K562 (cell line): Measurements from ENCODE around the gene MAZ. TPM values are rescaled to one million over a fixed set of nuclear protein-coding genes. Genes with fewer than 3 reads are reported as not detected.

Source experiments
- ARID3A ChIP-seq: IDR thresholded peaks from 2 replicates; pipeline ENCODE4 v1.6.1; 2012; ENCODE audit warnings: low read depth, low read length, improper control_type of control experiment, borderline replicate concordance
- CCNT2 ChIP-seq: IDR thresholded peaks from 2 replicates; pipeline ENCODE4 v1.6.1; 2011; ENCODE audit warnings: borderline replicate concordance, low read depth, mild to moderate bottlenecking, moderate library complexity, mixed read lengths, low read length; ENCODE audit not compliant: insufficient read length; ENCODE audit errors: extremely low read depth
- CEBPB ChIP-seq: fragments of 450-650 bp; IDR thresholded peaks from 2 replicates; pipeline ENCODE4 v1.6.1; 2016; ENCODE audit warnings: missing genetic modification characterization, missing compliant biosample characterization
- CTBP1 ChIP-seq: fragments of 450-650 bp; IDR thresholded peaks from 2 replicates; pipeline ENCODE4 v1.6.1; 2016; ENCODE audit warnings: borderline replicate concordance
- EZH2 ChIP-seq: IDR thresholded peaks from 2 replicates; pipeline ENCODE4 v1.6.1; 2012; ENCODE audit warnings: low read depth, mild to moderate bottlenecking, inconsistent platforms, low read length, borderline replicate concordance
- FUS ChIP-seq: fragments of 200-400 bp; formaldehyde crosslinking; optimal IDR thresholded peaks from 2 replicates; pipeline ENCODE3; 2017; ENCODE audit warnings: low read depth, low read length
- HDGF ChIP-seq: fragments of 450-650 bp; IDR thresholded peaks from 2 replicates; pipeline ENCODE4 v1.6.1; 2016
- KLF16 ChIP-seq: IDR thresholded peaks from 2 replicates; pipeline ENCODE4 v1.6.1; 2016; ENCODE audit warnings: antibody characterized with exemption
- MXI1 ChIP-seq: IDR thresholded peaks from 2 replicates; pipeline ENCODE4 v1.6.1; 2011; ENCODE audit warnings: low read depth, mild to moderate bottlenecking, improper control_type of control experiment, low read length
- PHB2 ChIP-seq: fragments of 450-650 bp; IDR thresholded peaks from 2 replicates; pipeline ENCODE4 v1.6.1; 2017; ENCODE audit warnings: low read depth
- PPARD ChIP-seq: fragments of 250-450 bp; sonication (Bioruptor Pico); IDR thresholded peaks from 2 replicates; pipeline ENCODE4 v1.8.0; 2022; ENCODE audit warnings: inconsistent platforms, mild to moderate bottlenecking, moderate library complexity
- PTBP1 ChIP-seq: fragments of 200-400 bp; formaldehyde crosslinking; IDR thresholded peaks from 2 replicates; pipeline ENCODE4 v1.6.1; 2017; ENCODE audit warnings: low read depth, low read length
- PYGO2 ChIP-seq: fragments of 450-650 bp; IDR thresholded peaks from 2 replicates; pipeline ENCODE4 v1.6.1; 2016; ENCODE audit warnings: mild to moderate bottlenecking, missing genetic modification characterization, moderate library complexity, missing compliant biosample characterization
- RBM39 ChIP-seq: fragments of 200-400 bp; formaldehyde crosslinking; optimal IDR thresholded peaks from 2 replicates; pipeline ENCODE3; 2018; ENCODE audit warnings: low read depth, low read length
- TCF3 ChIP-seq: sonication (generic); formaldehyde crosslinking; IDR thresholded peaks from 2 replicates; pipeline ENCODE4 v1.4.0; 2020; ENCODE audit warnings: mild to moderate bottlenecking, missing genetic modification reagents
- VEZF1 ChIP-seq: fragments of 200-800 bp; sonication (Bioruptor generic); IDR thresholded peaks from 2 replicates; pipeline ENCODE4 v1.6.1; 2017; ENCODE audit warnings: missing genetic modification characterization, missing compliant biosample characterization
- ZNF184 ChIP-seq: sonication (generic); formaldehyde crosslinking; IDR thresholded peaks from 2 replicates; pipeline ENCODE4 v1.5.0; 2020; ENCODE audit warnings: missing genetic modification reagents
- ZNF408 ChIP-seq: fragments of 250-450 bp; sonication (Bioruptor Pico); IDR thresholded peaks from 2 replicates; pipeline ENCODE4 v1.4.0; 2020; ENCODE audit warnings: low read depth, mild to moderate bottlenecking, moderate library complexity
- ZNF707 ChIP-seq: fragments of 250-450 bp; sonication (Bioruptor Pico); conservative IDR thresholded peaks from 2 replicates; pipeline ENCODE4 v1.8.0; 2022; ENCODE audit warnings: inconsistent platforms, mild to moderate bottlenecking, moderate library complexity
- ZNF785 ChIP-seq: fragments of 250-450 bp; sonication (Bioruptor Pico); IDR thresholded peaks from 2 replicates; pipeline ENCODE4 v1.4.0; 2020; ENCODE audit warnings: mild to moderate bottlenecking
- polyA plus RNA-seq, 8 experiments: library from polyadenylated mRNA; depleted of rRNA in 4 of 8; stranded (reverse) in 5 of 8; unstranded in 3 of 8; fragments of >200 nt; fragmentation: Nextera tagmentation in 2 of 8; fragmentation: Illumina TruSeq in 1 of 8; extraction: Ambion mirVana in 2 of 8; extraction: Trizol in 1 of 8; gene quantifications; 2 replicates each; pipeline versions ENCODE4 v1.2.1 to v1.2.3, GENCODE V29; 2011 to 2014; ENCODE audit warnings: inconsistent platforms in 1 of 8, missing spikeins in 1 of 8
- total RNA-seq, 7 experiments: library from RNA; depleted of rRNA in 6 of 7; stranded (reverse); fragments of >200 nt in 6 of 7; fragmentation: Illumina TruSeq in 2 of 7; extraction: Trizol in 2 of 7; gene quantifications; 2 replicates each; pipeline versions ENCODE4 v1.2.1 to v1.2.3, GENCODE V29; 2011 to 2021; ENCODE audit warnings: low replicate concordance in 1 of 7
- TF ChIP-seq, protein P1 (sequence below): fragments of 200-400 bp; formaldehyde crosslinking; IDR thresholded peaks from 2 replicates; pipeline ENCODE4 v1.6.1; 2017; ENCODE audit warnings: mild to moderate bottlenecking, low read depth, low read length, moderate library complexity

The MAZ gene
- total and polyA plus RNA-seq, 9 of the 15 experiments (the other 6 are each of a cell fraction or from before 2014, with no cell fraction given) = 45.4 to 532 (median 250) TPM

DNA sequence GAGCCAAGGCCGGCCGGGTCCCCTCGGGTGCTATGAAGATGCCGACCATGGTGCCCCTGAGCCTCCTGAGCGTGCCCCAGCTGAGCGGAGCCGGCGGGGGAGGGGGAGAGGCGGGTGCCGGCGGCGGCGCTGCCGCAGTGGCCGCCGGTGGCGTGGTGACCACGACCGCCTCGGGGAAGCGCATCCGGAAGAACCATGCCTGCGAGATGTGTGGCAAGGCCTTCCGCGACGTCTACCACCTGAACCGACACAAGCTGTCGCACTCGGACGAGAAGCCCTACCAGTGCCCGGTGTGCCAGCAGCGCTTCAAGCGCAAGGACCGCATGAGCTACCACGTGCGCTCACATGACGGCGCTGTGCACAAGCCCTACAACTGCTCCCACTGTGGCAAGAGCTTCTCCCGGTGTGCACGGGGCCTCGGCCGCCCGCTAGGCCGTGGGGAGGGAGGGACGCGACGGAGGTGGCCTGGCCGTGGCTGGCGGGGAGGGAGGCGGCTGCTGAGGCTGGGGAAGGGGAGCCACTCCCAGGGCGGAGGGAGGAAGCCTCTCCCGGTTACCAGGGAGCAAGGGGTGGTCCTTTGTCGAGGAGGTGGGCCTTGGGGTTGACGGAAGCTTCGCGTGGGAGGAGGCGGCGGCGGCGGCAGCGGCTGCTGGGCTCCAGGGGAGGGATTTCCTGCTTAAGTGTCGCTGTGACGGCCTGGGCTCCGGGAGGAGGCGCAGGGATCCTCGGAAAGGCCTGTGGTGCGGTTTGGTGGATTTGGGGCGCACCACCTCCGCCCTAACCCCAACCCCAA lies 1.3 kb downstream of the MAZ start (continued):
- TF ChIP-seq VEZF1 (CRISPR knock-in tag) = peak; percentile 60; the same call in 1 of the 2 replicates
- TF ChIP-seq ZNF785 (CRISPR knock-in tag) = no peak
- TF ChIP-seq PPARD = no peak
- TF ChIP-seq EZH2 = no peak
- no peak for TF ChIP-seq RBM39
- no peak for TF ChIP-seq ZNF184
- peak; percentile 83 for TF ChIP-seq CCNT2
- TF ChIP-seq ZNF707 = no peak
- TF ChIP-seq, protein P1, sequence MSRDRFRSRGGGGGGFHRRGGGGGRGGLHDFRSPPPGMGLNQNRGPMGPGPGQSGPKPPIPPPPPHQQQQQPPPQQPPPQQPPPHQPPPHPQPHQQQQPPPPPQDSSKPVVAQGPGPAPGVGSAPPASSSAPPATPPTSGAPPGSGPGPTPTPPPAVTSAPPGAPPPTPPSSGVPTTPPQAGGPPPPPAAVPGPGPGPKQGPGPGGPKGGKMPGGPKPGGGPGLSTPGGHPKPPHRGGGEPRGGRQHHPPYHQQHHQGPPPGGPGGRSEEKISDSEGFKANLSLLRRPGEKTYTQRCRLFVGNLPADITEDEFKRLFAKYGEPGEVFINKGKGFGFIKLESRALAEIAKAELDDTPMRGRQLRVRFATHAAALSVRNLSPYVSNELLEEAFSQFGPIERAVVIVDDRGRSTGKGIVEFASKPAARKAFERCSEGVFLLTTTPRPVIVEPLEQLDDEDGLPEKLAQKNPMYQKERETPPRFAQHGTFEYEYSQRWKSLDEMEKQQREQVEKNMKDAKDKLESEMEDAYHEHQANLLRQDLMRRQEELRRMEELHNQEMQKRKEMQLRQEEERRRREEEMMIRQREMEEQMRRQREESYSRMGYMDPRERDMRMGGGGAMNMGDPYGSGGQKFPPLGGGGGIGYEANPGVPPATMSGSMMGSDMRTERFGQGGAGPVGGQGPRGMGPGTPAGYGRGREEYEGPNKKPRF = no peak
- TF ChIP-seq PTBP1 = 0 out of 2 replicates have a peak, but pooled peaks have one; percentile 18
- peak; percentile 11; the same call in 1 of the 2 replicates for TF ChIP-seq CEBPB
- no peak for TF ChIP-seq FUS
- TF ChIP-seq CTBP1 = peak; percentile 89; the same call in 1 of the 2 replicates
- peak; percentile 19; the same call in 1 of the 2 replicates for TF ChIP-seq MXI1
- TF ChIP-seq ZNF408 = no peak
- peak; percentile 83 for TF ChIP-seq HDGF
- TF ChIP-seq KLF16 = peak; percentile 58; the same call in 1 of the 2 replicates
- no peak for TF ChIP-seq ARID3A
- no peak for TF ChIP-seq PHB2
- TF ChIP-seq PYGO2 (tag) = no peak
- no peak for TF ChIP-seq TCF3
